ENCODE measurements around the gene TRMT1.

Gene TRMT1

GRCh38 chr19:13101590-13102415 lies 14.7 kb downstream of the TRMT1 start:
- no peak for DNase-seq

DNA sequence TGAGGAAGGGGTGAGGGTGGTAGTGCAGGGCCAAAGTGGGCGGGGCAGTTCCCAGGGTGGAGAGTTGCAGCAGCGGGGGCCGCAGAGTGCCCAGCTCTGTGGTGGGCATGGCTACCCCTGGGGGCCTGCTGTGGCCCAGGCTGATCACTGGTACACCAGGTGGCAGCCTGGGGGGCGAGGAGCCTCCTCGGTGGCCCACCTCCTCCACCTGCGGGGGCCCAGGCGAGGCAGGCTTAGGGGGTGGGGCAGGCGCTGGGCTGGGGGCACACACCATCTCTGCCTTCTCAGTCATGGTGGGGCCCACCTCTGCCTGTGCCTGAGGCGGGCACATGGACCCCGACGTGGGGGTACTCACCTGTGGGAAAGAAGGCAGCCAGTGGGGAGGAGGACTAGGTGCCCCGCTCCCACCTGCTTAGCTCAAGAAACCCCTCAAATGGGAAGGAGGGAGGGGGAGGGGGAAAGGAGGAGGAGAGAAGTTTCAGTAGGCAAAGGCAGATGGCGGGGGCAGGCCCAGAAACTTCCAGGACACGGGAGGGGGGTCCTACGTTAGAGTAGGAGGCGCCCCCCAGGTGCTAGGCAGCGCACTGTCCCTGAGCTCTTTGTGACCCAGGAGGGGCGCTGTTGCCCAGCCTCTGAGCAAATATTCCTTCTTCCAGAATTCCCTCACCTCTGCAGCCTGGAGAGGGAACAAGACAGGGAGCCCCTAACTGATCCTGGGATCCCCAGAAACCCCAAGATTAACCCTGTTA lies 15.5 kb downstream of the TRMT1 start:
- DNase-seq: no peak

DNA sequence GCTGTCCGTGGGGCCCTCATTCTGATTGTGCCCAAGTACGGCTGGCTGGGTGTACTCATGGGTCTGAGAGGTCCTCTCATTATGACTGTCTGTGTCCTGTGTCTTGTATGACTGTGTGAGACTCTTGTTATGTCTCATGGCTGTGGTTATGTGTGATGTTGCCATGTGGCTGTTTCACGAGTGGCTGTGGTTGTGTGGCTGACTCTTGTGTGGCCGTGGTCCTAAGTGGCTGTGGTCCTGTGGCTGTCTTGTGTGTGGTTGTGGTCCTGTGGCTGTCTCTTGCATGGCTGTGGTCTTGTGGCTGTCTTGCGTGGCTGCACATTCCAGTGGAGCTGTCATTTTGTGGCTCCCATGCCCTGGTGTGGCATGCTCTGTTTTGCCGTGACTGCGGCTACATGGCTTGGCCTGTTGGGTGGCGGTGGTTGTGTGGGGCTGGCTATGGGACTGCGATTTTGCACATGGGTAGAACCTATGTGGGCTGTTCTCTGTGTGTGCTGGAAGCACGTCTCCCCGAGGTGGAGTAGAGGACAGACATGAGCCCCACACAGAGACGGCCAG lies 16.4 kb downstream of the TRMT1 start:
- DNase-seq: peak; percentile 89

DNA sequence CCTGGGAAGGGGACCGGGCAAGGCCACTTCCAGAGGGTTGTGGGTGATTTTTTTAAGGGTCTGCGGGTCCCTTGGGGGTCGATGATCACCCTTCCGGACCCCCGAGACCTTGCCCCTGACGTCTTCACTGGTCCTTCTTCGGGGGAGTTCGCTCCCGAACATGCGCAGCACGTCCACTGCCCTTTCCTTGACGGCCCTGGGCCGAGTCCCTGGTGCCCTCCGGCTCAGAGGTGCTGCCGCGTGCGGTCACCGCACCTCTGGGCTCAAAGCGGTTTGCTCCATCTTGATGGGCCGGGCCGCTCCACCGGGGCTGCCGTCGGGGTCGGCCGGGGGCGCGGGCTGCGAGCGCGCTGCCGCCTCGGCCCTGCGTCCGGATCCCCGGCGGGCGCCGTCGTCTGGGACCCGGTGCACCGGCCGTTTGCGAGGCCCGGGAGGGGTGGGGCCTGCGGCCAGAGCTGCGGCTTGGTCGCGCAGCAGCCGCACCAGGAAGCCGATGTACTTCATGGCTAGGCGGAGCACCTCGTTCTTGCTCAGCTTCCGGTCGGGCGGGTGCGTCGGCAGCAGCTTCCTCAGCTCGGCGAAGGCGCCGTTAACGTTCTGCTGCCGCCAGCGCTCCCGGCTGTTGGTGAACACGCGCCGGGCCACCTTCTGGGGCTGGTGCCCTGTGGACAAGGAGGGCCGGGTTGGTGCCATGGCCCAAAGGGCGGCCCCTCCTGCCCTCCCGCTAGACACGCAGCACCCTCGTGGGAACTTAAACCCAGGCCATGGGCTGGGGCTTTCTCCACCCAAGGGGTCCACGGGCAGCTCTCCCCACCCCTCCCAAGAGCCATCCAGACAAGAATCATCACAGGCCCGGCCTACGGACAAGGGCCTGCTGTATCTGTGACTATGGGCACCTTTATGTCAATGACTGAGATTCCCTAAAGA lies 17.2 kb downstream of the TRMT1 start:
- peak; percentile 88 for DNase-seq

DNA sequence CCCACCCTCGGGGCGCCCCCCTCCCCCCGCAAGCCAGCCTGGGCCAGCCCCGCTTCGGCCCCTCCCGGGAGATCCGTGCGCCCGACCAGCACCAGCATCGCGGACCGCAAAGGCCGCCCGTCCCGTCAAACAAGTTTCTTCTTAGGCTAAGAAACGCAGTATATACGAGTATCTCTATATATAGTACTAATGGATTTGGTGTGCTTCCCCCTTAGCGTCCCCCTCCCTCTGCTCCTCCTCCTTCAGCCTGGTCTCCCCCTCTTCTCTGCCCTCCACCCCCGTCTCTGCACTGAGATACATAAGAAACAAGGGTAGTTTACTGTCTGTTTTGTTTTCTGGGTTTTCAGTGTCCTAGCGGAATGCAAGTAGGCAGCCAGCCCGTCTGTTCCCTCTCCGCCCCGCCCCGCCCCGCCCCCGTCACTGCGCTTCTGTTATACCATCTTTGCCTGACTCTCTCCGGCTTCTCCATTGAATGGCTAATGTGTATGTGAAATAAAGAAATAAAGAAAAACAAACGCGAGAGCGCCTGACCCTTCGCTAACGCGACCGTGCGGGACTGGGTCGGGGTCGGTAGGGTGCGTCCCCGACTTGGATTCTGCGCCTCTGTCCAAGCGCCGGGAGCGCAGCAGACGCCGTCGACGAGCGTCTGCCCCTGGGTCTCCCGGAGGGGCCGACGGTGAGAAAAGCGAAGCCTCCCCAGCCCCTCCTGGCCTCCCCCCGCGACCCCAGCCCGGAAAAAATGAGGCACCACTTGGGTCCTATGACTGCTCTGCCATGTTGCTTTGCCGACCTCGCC lies 18.1 kb downstream of the TRMT1 start:
- DNase-seq: no peak

DNA sequence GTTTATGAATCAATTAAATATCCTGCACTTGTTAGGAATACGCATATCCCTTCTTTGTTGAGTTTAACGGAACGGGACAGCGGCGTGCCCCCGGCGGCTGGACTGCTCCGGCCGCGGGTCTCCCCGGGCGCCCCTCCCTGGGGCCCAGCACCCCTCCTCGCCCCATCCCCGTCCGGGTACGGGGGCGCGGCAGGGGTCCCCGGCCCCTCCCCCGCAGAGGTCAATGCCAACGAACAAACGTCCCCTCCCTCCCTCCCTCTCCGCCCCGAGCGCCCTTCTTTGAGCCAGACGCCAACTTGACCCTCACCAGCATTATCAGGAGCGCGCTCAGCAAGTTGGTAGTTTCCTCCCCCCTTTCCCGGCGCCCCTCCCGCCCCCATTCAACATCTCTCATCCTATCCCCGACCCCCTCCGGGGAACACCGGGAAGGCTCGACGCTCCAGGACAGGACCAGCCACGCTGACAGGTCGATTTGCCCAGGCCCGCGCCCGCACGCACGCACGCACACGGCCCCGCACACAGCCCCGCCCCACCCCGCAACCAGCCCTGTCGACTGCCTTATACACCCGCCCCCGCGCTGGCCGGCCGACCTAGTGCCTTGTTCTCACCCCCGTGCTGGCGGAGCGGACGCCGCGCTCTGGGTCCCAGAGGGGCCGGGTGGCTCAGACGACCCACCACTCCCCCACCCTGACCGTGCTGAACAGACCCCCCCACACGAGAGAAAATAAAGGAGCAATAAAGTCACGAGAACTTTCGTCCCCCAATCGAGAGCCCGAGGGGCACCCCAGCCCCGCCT lies 18.9 kb downstream of the TRMT1 start:
- DNase-seq: no peak

DNA sequence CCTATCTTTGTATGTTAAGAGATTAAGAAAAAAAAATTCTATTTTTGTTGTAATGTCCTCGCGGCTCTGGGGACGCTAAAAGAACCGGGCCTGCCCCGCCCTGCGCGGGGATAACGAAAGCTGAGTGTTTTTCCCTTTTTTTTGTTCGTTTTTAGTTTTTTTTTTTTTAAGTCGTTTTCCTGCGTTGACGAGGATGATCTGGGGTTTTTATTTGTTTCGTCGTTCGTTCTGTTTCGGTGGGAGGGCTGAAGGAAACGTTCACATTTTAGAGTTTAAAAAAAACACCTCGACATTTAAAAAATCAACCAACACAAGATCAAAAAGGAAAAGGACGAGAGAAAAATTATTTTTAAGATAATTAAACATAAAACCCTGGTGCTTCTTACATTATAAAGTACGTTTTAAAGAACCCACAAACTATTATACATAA lies 19.5 kb downstream of the TRMT1 start:
- no peak for DNase-seq

DNA sequence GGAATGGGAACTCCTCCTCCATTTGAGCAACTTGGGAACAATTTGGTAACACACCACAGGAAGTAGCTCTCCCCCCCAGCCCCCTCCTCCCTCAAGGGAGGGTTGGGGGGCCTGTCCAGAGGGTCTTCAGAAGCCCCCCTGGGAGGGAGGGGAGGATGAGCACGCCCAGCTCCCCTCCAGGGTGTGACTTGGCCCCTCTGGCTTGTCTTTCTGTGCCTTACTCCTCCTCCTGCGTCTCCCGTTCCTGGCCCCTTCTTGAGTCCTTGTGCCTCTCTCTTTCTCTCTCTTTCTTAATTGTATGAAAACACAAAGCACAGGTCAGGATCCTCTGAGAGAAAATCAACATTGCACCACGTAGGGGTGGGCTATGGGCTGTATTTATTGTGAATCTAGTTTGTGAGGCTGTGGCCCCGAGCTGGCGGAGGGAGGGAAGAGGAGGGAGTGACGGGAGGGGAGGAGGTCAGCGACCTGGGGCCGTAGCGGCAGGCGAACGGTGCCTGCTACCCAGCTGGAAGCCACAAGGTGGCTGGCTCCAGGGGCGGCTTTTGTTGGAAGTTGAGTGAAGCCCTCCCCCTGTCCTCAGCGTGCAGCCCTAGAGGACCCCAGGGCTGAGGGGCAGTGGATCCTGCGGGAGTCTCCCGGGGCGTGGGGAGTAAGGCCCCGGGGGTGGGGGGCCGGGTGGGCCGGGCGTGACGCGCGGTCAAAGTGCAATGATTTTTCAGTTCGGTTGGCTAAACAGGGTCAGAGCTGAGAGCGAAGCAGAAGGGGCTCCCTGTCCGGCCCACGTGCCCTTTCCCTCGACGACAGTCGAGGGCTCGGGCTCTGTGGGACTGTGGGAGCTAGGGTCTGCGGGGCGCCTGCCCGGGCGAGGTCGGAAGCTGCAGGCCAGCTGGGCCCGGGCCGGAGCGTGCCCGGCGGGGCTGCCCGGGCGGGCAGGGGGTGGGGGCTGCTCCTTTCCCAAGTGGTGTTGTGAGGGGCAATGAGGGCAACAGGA lies 20.3 kb downstream of the TRMT1 start:
- DNase-seq: no peak

DNA sequence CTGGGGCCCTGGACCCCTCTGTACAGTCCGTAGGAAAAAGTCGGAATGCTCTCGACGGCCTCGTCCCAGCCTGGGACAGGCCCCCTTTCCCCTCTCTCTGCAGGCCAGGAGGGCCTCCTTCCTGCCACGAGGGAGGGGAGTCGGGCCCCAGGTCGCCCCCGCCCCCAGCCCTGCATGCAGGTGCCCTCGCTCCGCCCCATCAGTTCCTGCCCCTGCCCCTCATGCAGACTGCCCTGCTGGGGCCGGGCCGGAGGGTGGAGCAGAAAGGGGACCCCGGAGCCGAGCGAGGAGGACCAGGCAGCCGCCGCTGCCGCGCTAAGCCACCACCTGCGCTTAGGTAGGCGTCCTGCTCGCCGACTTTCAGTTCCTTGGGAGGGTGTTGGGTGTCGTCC lies 21.2 kb downstream of the TRMT1 start:
- no peak for DNase-seq

- peak; percentile 13 for DNase-seq
Measured at GRCh38 chr19:13094771-13095392, 21.7 kb downstream of the TRMT1 start.

GRCh38 chr19:13094106-13094504 lies 22.4 kb downstream of the TRMT1 start:
- no peak for DNase-seq

GRCh38 chr19:13093407-13094105 lies 23.0 kb downstream of the TRMT1 start:
- peak; percentile 86 for DNase-seq

- DNase-seq: no peak
Measured at GRCh38 chr19:13092606-13093235, 23.8 kb downstream of the TRMT1 start.

DNA sequence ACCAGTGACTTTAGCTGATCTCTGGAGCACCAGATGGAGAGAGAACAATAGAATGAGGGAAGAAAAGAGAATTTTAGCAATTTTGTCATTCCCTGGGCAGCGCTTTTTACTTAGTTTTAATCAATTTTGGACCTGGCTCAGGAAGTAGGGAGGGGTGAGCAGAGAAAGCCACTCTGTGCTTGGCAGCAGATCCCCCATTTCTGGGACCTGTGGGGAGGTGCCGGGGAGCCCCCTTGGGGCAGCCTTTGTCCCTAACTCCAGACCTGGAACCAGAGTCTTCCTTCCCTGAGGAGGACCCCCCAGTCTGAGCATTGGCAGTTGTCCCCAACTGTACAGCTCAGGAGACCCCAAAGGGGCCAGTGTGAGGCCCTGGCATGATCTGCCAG lies 24.4 kb downstream of the TRMT1 start:
- no peak for DNase-seq

DNA sequence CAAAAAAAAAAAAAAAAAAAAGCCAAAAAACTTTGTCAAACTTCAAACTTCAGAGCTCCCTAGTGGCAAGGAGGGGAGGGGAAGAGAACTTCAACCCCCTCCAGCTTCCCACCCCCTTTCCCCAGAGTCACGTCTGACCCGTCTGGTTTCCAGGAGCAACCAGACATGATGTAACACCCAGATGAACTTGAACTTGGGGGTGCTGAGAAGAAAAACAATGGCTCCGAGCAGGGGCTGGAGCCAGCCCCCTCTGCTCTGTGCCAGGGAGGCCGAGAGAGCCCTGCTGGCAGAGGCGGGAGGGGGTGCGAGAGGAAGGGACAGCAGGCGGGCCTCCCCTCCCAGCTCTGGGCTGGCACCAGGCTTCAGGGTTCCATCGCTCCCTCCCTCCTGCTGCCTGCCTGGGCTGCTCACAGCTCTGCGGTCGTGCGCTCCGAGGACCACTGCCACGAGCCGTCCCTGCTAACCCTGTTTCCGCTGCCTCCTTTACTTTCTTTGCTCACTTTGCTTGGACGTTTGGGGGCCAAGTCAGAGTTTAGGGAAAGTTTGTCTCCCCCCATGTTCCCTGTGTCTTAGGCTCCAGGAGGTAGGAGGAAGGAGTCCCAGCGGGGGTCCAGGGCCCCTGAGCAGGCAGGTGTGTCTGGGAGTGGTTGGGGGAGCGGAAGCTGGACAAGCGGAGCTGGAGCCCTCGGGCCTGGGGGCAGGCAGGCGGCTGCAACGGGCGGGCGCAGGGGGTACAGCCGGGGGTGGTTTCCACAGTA lies 25.0 kb downstream of the TRMT1 start:
- no peak for DNase-seq

DNA sequence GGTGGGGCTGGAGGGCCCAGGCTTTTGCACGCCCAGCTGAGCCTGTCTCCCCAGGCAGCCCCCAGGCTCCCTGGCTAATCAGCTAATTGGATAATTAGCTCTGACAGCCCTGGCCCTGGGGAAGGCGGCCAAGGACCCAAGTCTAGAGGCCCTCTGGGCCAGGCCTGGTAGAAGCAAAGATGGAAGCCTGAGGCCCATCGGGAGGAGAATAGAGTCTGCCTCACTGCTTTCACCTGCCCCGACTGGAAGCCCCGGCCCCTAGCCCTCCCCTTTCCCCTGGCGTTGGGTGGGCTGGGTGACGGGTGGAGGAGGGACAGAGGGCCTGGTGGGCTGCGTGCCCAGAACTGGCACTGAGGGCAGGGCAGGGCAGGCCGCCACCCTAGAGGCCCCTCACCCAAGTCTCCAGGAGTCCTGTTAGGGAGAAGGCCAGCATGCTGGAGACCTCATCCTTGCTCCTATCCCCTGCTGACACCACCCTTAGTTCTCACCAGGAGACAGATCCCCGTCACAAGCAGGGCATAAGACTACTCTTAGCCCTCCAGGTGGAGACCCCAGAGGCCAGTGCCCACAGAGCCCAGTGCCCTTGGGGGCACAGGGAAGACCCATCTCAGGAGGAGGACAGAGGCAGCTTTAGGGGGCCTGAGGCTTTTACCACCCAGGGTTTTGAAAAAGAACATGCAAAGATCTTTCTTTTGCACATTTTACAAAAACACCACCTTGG lies 25.9 kb downstream of the TRMT1 start:
- no peak for DNase-seq
